MCF 10A (cell line): ENCODE results near the gene CLPTM1. TPM values are rescaled to one million over a fixed set of nuclear protein-coding genes. Genes with fewer than 3 reads are reported as not detected.

Experiments
- BruUV-seq: library from RNA; stranded (reverse); fragments of 400-500 nt; replicated peaks from 2 replicates; lab custom pipeline; 2021; lab: Mats Ljungman, UMichigan
- CTCF ChIA-PET: fragments of 300-600 bp; sonication (Branson Sonifier 250); formaldehyde crosslinking; extraction: SDS; loops from one replicate; lab custom pipeline; 2021; ENCODE audit warnings: antibody characterized with exemption, inconsistent platforms; lab: Yijun Ruan, JAX
- POLR2A ChIA-PET: fragments of 300-600, 350-650 bp; sonication (Branson Sonifier 250); formaldehyde crosslinking; extraction: SDS; loops from one replicate; lab custom pipeline; 2020; ENCODE audit warnings: antibody characterized with exemption, inconsistent platforms; lab: Yijun Ruan, JAX
- DNase-seq: peaks from one replicate; pipeline ENCODE4 v3.0.0-alpha.2; 2018; ENCODE audit not compliant: unreplicated experiment
- H3K27ac Mint-ChIP-seq: one replicate; pipeline ENCODE4 v1.8.0; 2022; ENCODE audit warnings: mild to moderate bottlenecking, low read depth, mixed read lengths; ENCODE audit not compliant: unreplicated experiment
- H3K27me3 Mint-ChIP-seq: one replicate; pipeline ENCODE4 v1.8.0; 2022; ENCODE audit warnings: mixed read lengths; ENCODE audit not compliant: insufficient read depth, unreplicated experiment
- H3K36me3 Mint-ChIP-seq: one replicate; pipeline ENCODE4 v1.8.0; 2022; ENCODE audit warnings: mild to moderate bottlenecking, moderate library complexity, mixed read lengths; ENCODE audit not compliant: insufficient read depth, unreplicated experiment
- H3K4me1 Mint-ChIP-seq: one replicate; pipeline ENCODE4 v1.8.0; 2022; ENCODE audit warnings: mixed read lengths; ENCODE audit not compliant: insufficient read depth, unreplicated experiment
- H3K4me3 Mint-ChIP-seq: one replicate; pipeline ENCODE4 v1.8.0; 2022; ENCODE audit warnings: mild to moderate bottlenecking, moderate library complexity, mixed read lengths; ENCODE audit not compliant: unreplicated experiment
- H3K9me3 Mint-ChIP-seq: one replicate; pipeline ENCODE4 v1.8.0; 2022; ENCODE audit warnings: mixed read lengths; ENCODE audit not compliant: unreplicated experiment
- intact Hi-C: fragments of 100-400 bp; cut with micrococcal nuclease; formaldehyde crosslinking; loops from 2 replicates; pipeline ENCODE4 v1.14.1; 2022
- total RNA-seq: library from RNA; stranded (reverse); gene quantifications from 2 replicates; pipeline ENCODE4 v1.2.3, GENCODE V29; 2022
- TF ChIP-seq, protein P1 (sequence below): fragments of 200-600 bp; IDR thresholded peaks from one replicate; pipeline ENCODE4 v1.8.0; 2022; ENCODE audit warnings: antibody characterized with exemption, mild to moderate bottlenecking; ENCODE audit not compliant: unreplicated experiment

The CLPTM1 gene
- total RNA-seq, 1 experiment from 2014 or later = 101 TPM

- no TSS peak for BruUV-seq
- ChIA-PET CTCF (interaction anchor here (0.5 kb wide), 1 partner anchor 71 kb away, joined by 3 read pairs; no protein-coding TSS in a partner anchor), POLR2A (no interaction called here)
- Mint-ChIP-seq H3K4me3 (no peak overlapping the region), H3K4me1 (no peaks in the 10 kb centered on the region), H3K36me3 (peaks cover 71% of the 10 kb centered on the region), H3K27me3 (no peaks in the 10 kb centered on the region), H3K9me3 (no peaks in the 10 kb centered on the region), H3K27ac (no peak overlapping the region)
- intact Hi-C loops = no loop called here
- DNase-seq = no peak
- TF ChIP-seq, protein P1, sequence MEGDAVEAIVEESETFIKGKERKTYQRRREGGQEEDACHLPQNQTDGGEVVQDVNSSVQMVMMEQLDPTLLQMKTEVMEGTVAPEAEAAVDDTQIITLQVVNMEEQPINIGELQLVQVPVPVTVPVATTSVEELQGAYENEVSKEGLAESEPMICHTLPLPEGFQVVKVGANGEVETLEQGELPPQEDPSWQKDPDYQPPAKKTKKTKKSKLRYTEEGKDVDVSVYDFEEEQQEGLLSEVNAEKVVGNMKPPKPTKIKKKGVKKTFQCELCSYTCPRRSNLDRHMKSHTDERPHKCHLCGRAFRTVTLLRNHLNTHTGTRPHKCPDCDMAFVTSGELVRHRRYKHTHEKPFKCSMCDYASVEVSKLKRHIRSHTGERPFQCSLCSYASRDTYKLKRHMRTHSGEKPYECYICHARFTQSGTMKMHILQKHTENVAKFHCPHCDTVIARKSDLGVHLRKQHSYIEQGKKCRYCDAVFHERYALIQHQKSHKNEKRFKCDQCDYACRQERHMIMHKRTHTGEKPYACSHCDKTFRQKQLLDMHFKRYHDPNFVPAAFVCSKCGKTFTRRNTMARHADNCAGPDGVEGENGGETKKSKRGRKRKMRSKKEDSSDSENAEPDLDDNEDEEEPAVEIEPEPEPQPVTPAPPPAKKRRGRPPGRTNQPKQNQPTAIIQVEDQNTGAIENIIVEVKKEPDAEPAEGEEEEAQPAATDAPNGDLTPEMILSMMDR = no peak
These were observed 17.6 kb downstream of the CLPTM1 start for GRCh38 chr19:44972802-44973201.

- no peak for DNase-seq
- no peaks in the 10 kb centered on the region for H3K4me1 Mint-ChIP-seq
- H3K4me3 Mint-ChIP-seq = no peak overlapping the region
- intact Hi-C loops = no loop called here
- BruUV-seq = no TSS peak
- H3K27ac Mint-ChIP-seq = no peak overlapping the region
- no peaks in the 10 kb centered on the region for H3K9me3 Mint-ChIP-seq
- TF ChIP-seq, protein P1 = no peak
- ChIA-PET POLR2A (no interaction called here), CTCF (no interaction called here)
- H3K36me3 Mint-ChIP-seq = peaks cover 77% of the 10 kb centered on the region
- H3K27me3 Mint-ChIP-seq = no peaks in the 10 kb centered on the region
These were observed 19.0 kb downstream of the CLPTM1 start for GRCh38 chr19:44973982-44974735.

DNA sequence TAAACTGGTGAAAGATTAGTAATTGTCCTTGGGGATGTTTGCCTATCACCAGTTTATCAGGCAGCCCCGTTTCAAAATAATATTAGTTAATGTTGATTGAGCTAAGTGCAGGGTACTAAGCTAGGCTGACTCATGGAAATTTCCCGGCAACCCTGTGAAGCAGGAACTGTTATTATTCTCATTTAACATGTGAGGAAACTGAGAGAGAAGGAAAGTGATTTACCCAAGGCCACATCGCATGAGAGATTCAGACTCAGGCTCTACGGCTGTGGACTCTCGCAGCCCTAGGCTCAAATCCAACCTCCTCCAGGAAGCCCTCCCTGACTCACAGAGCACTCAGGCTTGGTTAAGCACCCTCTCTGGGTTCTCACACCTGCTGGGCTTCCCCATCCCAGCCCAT is 19.7 kb downstream of the CLPTM1 start:
- ChIA-PET POLR2A (no interaction called here), CTCF (interaction anchor here (1.7 kb wide), 1 partner anchor 71 kb away, joined by 7 read pairs; no protein-coding TSS in a partner anchor)
- peaks cover 77% of the 10 kb centered on the region for H3K36me3 Mint-ChIP-seq
- H3K4me3 Mint-ChIP-seq = no peak overlapping the region
- H3K4me1 Mint-ChIP-seq = no peaks in the 10 kb centered on the region
- H3K27me3 Mint-ChIP-seq = no peaks in the 10 kb centered on the region
- TF ChIP-seq, protein P1 = no peak
- DNase-seq = no peak
- no TSS peak for BruUV-seq
- intact Hi-C loops = no loop called here
- H3K27ac Mint-ChIP-seq = no peak overlapping the region
- no peaks in the 10 kb centered on the region for H3K9me3 Mint-ChIP-seq

GRCh38 chr19:44975444-44975843 is 20.3 kb downstream of the CLPTM1 start:
- Mint-ChIP-seq H3K36me3 (peaks cover 79% of the 10 kb centered on the region), H3K4me3 (no peak overlapping the region), H3K27me3 (no peaks in the 10 kb centered on the region), H3K9me3 (no peaks in the 10 kb centered on the region), H3K4me1 (no peaks in the 10 kb centered on the region), H3K27ac (no peak overlapping the region)
- ChIA-PET CTCF (interaction anchor here (1.4 to 1.7 kb wide), 2 partner anchors 14 to 72 kb away, joined by 7 to 8 read pairs; no protein-coding TSS in a partner anchor), POLR2A (no interaction called here)
- intact Hi-C loops = no loop called here
- BruUV-seq = no TSS peak
- TF ChIP-seq, protein P1 = no peak
- no peak for DNase-seq
